ENCODE results near the gene SLC39A1.
"Not testable (repeated sequence)": the region's sequence is repeated elsewhere in the genome, so short reads cannot be mapped to it uniquely, and the experiment has no call there.

The SLC39A1 gene

GRCh38 chr1:153928245-153928644 lies 35.1 kb downstream of the SLC39A1 start:
- FAIRE-seq = no peak

GRCh38 chr1:153926405-153926804 lies 36.9 kb downstream of the SLC39A1 start:
- no peak for FAIRE-seq

GRCh38 chr1:153922972-153923925 lies 40.1 kb downstream of the SLC39A1 start, which contains the start of gene GATAD2B:
Gene GATAD2B, minus strand, starts transcription at chr1:153922972. Its CDS starts 94,625 bp downstream, at chr1:153828347.
- peak; percentile 78 for FAIRE-seq

- no peak for FAIRE-seq
Observed at GRCh38 chr1:153922076-153922971, 41.0 kb downstream of the SLC39A1 start.

- FAIRE-seq = no peak
Observed at GRCh38 chr1:153921803-153922075, 41.6 kb downstream of the SLC39A1 start.

GRCh38 chr1:153921080-153921802 lies 42.1 kb downstream of the SLC39A1 start:
- no peak for FAIRE-seq

- no peak for FAIRE-seq
Observed at GRCh38 chr1:153919876-153920852, 43.2 kb downstream of the SLC39A1 start.

- FAIRE-seq = no peak
Observed at GRCh38 chr1:153916297-153916696, 47.0 kb downstream of the SLC39A1 start.

GRCh38 chr1:153912349-153912748 lies 51.0 kb downstream of the SLC39A1 start:
- FAIRE-seq = no peak

- FAIRE-seq = not testable (repeated sequence)
Observed at GRCh38 chr1:153910560-153910959, 52.8 kb downstream of the SLC39A1 start.
